8988T (cell line): ENCODE results near the gene HERPUD2.
"Not testable (repeated sequence)": the region's sequence is repeated elsewhere in the genome, so short reads cannot be mapped to it uniquely, and the experiment has no call there.

Experiments
- DNase-seq: peaks from one replicate; pipeline ENCODE4 v3.0.0; 2011

Gene HERPUD2

GRCh38 chr7:35712563-35713226, 17.8 kb upstream of the HERPUD2 start:
- no peak for DNase-seq

- DNase-seq = no peak
These were observed 12.5 kb upstream of the HERPUD2 start for GRCh38 chr7:35707422-35707821.

GRCh38 chr7:35705932-35706461, 11.1 kb upstream of the HERPUD2 start:
- no peak for DNase-seq

- no peak for DNase-seq
These were observed 9.3 kb upstream of the HERPUD2 start for GRCh38 chr7:35704261-35704660.

- no peak for DNase-seq
These were observed 7.6 kb upstream of the HERPUD2 start for GRCh38 chr7:35702541-35702940.

- no peak for DNase-seq
These were observed 6.5 kb upstream of the HERPUD2 start for GRCh38 chr7:35701287-35701900.

- no peak for DNase-seq
These were observed 5.9 kb upstream of the HERPUD2 start for GRCh38 chr7:35700865-35701264.

GRCh38 chr7:35700333-35700732, 5.4 kb upstream of the HERPUD2 start:
- no peak for DNase-seq

- DNase-seq = no peak
These were observed 4.9 kb upstream of the HERPUD2 start for GRCh38 chr7:35699796-35700305.

- not testable (repeated sequence) for DNase-seq
These were observed 3.4 kb upstream of the HERPUD2 start for GRCh38 chr7:35698382-35698781.

GRCh38 chr7:35697414-35698175, 2.7 kb upstream of the HERPUD2 start:
- no peak for DNase-seq

- DNase-seq = no peak
These were observed 1.1 kb upstream of the HERPUD2 start for GRCh38 chr7:35695987-35696386.

GRCh38 chr7:35695473-35695850, 527 bp upstream of the HERPUD2 start:
- no peak for DNase-seq

- DNase-seq = no peak
These were observed 663 bp downstream of the HERPUD2 start for GRCh38 chr7:35694161-35694783.

- peak; percentile 26 for DNase-seq
These were observed 3.1 kb downstream of the HERPUD2 start for GRCh38 chr7:35691827-35692307.

- no peak for DNase-seq
These were observed 3.6 kb downstream of the HERPUD2 start for GRCh38 chr7:35691366-35691765.

- DNase-seq = not testable (repeated sequence)
These were observed 4.3 kb downstream of the HERPUD2 start for GRCh38 chr7:35690614-35691013.

GRCh38 chr7:35685781-35686180, 9.2 kb downstream of the HERPUD2 start:
- no peak for DNase-seq

- DNase-seq = no peak
These were observed 13.5 kb downstream of the HERPUD2 start for GRCh38 chr7:35681231-35682029.

GRCh38 chr7:35680403-35681013, 14.4 kb downstream of the HERPUD2 start:
- no peak for DNase-seq

GRCh38 chr7:35677582-35678356, 17.2 kb downstream of the HERPUD2 start:
- no peak for DNase-seq
